C4-2B (cell line): ENCODE data around the gene QSOX2.

Experiments
- ZFX ChIP-seq: fragments of 450-650 bp; IDR thresholded peaks from 2 replicates; pipeline ENCODE4 v1.6.1; 2017
- TF ChIP-seq, protein P1 (sequence below): fragments of 450-650 bp; conservative IDR thresholded peaks from 2 replicates; pipeline ENCODE4 v1.5.1; 2017; ENCODE audit warnings: mild to moderate bottlenecking

DNA sequence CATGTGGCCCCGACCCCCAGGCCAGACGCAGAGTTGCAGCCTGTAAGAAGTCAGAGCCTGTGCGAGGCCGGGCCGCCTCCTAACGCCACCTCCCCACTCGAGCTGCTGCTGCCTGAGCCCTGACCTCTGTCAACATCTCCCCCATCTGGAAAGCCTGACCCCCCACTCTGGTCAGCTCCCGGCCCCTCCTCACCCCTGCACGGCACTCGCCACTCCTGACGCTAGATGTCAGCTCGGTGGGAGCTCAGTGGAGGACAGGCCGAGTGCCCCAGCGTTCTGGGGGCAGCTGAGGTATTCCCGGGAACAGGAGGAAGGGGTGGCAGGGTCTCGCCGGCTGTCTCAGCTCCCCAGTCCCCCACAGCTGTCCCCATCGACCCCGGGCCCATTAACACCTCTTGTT, 60.5 kb downstream of the QSOX2 start:
- TF ChIP-seq, protein P1, sequence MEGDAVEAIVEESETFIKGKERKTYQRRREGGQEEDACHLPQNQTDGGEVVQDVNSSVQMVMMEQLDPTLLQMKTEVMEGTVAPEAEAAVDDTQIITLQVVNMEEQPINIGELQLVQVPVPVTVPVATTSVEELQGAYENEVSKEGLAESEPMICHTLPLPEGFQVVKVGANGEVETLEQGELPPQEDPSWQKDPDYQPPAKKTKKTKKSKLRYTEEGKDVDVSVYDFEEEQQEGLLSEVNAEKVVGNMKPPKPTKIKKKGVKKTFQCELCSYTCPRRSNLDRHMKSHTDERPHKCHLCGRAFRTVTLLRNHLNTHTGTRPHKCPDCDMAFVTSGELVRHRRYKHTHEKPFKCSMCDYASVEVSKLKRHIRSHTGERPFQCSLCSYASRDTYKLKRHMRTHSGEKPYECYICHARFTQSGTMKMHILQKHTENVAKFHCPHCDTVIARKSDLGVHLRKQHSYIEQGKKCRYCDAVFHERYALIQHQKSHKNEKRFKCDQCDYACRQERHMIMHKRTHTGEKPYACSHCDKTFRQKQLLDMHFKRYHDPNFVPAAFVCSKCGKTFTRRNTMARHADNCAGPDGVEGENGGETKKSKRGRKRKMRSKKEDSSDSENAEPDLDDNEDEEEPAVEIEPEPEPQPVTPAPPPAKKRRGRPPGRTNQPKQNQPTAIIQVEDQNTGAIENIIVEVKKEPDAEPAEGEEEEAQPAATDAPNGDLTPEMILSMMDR = no peak
- no peak for TF ChIP-seq ZFX
